Panc1 (cell line): ENCODE results near the gene CNPPD1. TPM values are rescaled to one million over a fixed set of nuclear protein-coding genes. Genes with fewer than 3 reads are reported as not detected.

ENCODE experiments used
- ATAC-seq: fragments of 200-7000 bp; cut with Tn5 transposase; 2 replicates; pipeline ENCODE4 v1.9.1; 2020; ENCODE audit warnings: mild to moderate bottlenecking, moderate library complexity
- BruUV-seq: library from RNA; stranded (reverse); fragments of 400-500 nt; replicated peaks from 2 replicates; lab custom pipeline; 2021; lab: Mats Ljungman, UMichigan
- CTCF ChIA-PET: fragments of 300-600 bp; sonication (Branson Sonifier 250); formaldehyde crosslinking; loops from one replicate; lab custom pipeline; 2022; ENCODE audit warnings: antibody characterized with exemption; lab: Charles Lee
- POLR2A ChIA-PET: fragments of 300-600 bp; sonication (Branson Sonifier 250); formaldehyde crosslinking; loops from one replicate; lab custom pipeline; 2022; ENCODE audit warnings: antibody characterized with exemption; lab: Charles Lee
- DNase-seq: peaks from one replicate; pipeline ENCODE4 v3.0.0-alpha.2; 2010; ENCODE audit warnings: low read depth, low spot score
- H3K27ac ChIP-seq: 2 replicates; pipeline ENCODE4 v1.5.1; 2011; ENCODE audit warnings: mild to moderate bottlenecking, low read length, inconsistent platforms
- H3K27me3 ChIP-seq: fragments of 200-500 bp; sonication (Bioruptor generic); 2 replicates; pipeline ENCODE4 v1.6.0; 2014; ENCODE audit warnings: low read length, inconsistent platforms; ENCODE audit not compliant: control insufficient read depth, insufficient read depth
- H3K36me3 ChIP-seq: fragments of 200-500 bp; sonication (Bioruptor generic); 2 replicates; pipeline ENCODE4 v1.5.1; 2014; ENCODE audit warnings: inconsistent platforms, mild to moderate bottlenecking, low read length, moderate library complexity; ENCODE audit not compliant: control insufficient read depth, insufficient read depth
- H3K4me1 ChIP-seq: 2 replicates; pipeline ENCODE4 v1.5.1; 2011; ENCODE audit warnings: inconsistent platforms, mild to moderate bottlenecking, low read length, moderate library complexity; ENCODE audit not compliant: control insufficient read depth, insufficient read depth
- H3K4me3 ChIP-seq, 2 experiments: 2 replicates each; pipeline ENCODE4 v1.5.1; 2011 to 2012; ENCODE audit warnings: low read depth in 2 of 2, low read length in 2 of 2, mild to moderate bottlenecking in 2 of 2, inconsistent platforms in 1 of 2, moderate library complexity in 1 of 2
- H3K9me3 ChIP-seq: fragments of 200-500 bp; sonication (Bioruptor generic); 2 replicates; pipeline ENCODE4 v1.5.1; 2014; ENCODE audit warnings: low read depth, mild to moderate bottlenecking, inconsistent platforms, low read length, moderate library complexity; ENCODE audit not compliant: control insufficient read depth, insufficient read depth
- CTCF ChIP-seq: fragments of 450-650 bp; IDR thresholded peaks from 2 replicates; pipeline ENCODE4 v1.5.1; 2017; ENCODE audit warnings: mild to moderate bottlenecking
- POLR2AphosphoS5 ChIP-seq: IDR thresholded peaks from 2 replicates; pipeline ENCODE4 v1.6.1; 2012; ENCODE audit warnings: mild to moderate bottlenecking, low read depth, low read length, moderate library complexity
- REST ChIP-seq, 2 experiments: IDR thresholded peaks; 2 replicates each; pipeline ENCODE4 v1.6.1; 2011 to 2012; ENCODE audit warnings: low read depth in 2 of 2, control low read depth in 1 of 2, low read length in 1 of 2, mild to moderate bottlenecking in 1 of 2, moderate library complexity in 1 of 2; ENCODE audit not compliant: insufficient read depth in 1 of 2
- SIN3A ChIP-seq: IDR thresholded peaks from 2 replicates; pipeline ENCODE4 v1.6.1; 2012; ENCODE audit warnings: low read depth, mild to moderate bottlenecking, low read length, moderate library complexity, borderline replicate concordance; ENCODE audit not compliant: insufficient read depth
- TCF7L2 ChIP-seq: IDR thresholded peaks from 2 replicates; pipeline ENCODE4 v1.6.1; 2011; ENCODE audit warnings: mild to moderate bottlenecking, low read depth, low read length, inconsistent platforms
- in situ Hi-C: cut with HindIII; loops from 2 replicates; pipeline ENCODE4 v1.10.0; 2016; ENCODE audit warnings: low sequenced_read_pairs, low pct_unique_long_range_greater_than_20kb
- intact Hi-C: fragments of 100-400 bp; cut with micrococcal nuclease; formaldehyde crosslinking; loops from one replicate; pipeline ENCODE4 v1.10.0; 2022; ENCODE audit not compliant: unreplicated experiment
- total RNA-seq: library from RNA; stranded (reverse); gene quantifications from one replicate; pipeline ENCODE4 v1.2.1, GENCODE V29; 2021; ENCODE audit not compliant: unreplicated experiment

CNPPD1 gene
- total RNA-seq, 1 experiment from 2014 or later = 55.7 TPM

- Histone ChIP-seq H3K27me3 (no peaks in the 10 kb centered on the region), H3K27ac (no peak overlapping the region), H3K9me3 (no peaks in the 10 kb centered on the region), H3K4me1 (peaks cover 10% of the 10 kb centered on the region), H3K4me3 (no peak overlapping the region), H3K36me3 (0 out of 2 replicates have a peak, but pooled peaks cover 2% of the 10 kb centered on the region)
- ChIA-PET POLR2A (no interaction called here), CTCF (no interaction called here)
- TF ChIP-seq SIN3A (no peak), POLR2AphosphoS5 (no peak), TCF7L2 (no peak), REST (IDR thresholded peaks at IDR 0.05; ENCODE audit: insufficient read depth in 1 of 2, low read depth in 2 of 2, low read length in 1 of 2) (no peak)
- DNase-seq (no peak), ATAC-seq (no peak)
- in situ Hi-C loops = no loop called here
- no TSS peak for BruUV-seq
- intact Hi-C loops = loop anchor here (10.0 kb wide), 1 partner anchor 50 kb away; the partner anchor contains the start of gene NHEJ1
These were observed 38.1 kb upstream of the CNPPD1 start for GRCh38 chr2:219214786-219215185.

GRCh38 chr2:219214141-219214540 lies 37.4 kb upstream of the CNPPD1 start:
- Histone ChIP-seq H3K4me3 (no peak overlapping the region), H3K9me3 (no peaks in the 10 kb centered on the region), H3K36me3 (0 out of 2 replicates have a peak, but pooled peaks cover 2% of the 10 kb centered on the region), H3K27ac (no peak overlapping the region), H3K4me1 (peaks cover 7% of the 10 kb centered on the region), H3K27me3 (no peaks in the 10 kb centered on the region)
- intact Hi-C loops (loop anchor here (10.0 kb wide), 1 partner anchor 49 kb away; the partner anchor contains the start of gene NHEJ1), in situ Hi-C loops (no loop called here)
- TF ChIP-seq CTCF = no peak
- TF ChIP-seq TCF7L2 = no peak
- TF ChIP-seq POLR2AphosphoS5 = no peak
- no peak for TF ChIP-seq REST (IDR thresholded peaks at IDR 0.05; ENCODE audit: insufficient read depth in 1 of 2, low read depth in 2 of 2, low read length in 1 of 2)
- TF ChIP-seq SIN3A = no peak
- ChIA-PET POLR2A (no interaction called here), CTCF (no interaction called here)
- ATAC-seq (no peak), DNase-seq (no peak)
- TSS peak; percentile 46 for BruUV-seq
